DND-41 (cell line): Measurements from ENCODE around the gene PRIMA1.

ENCODE experiments used
- ATAC-seq: fragments of 200-7000 bp; cut with Tn5 transposase; 3 replicates; pipeline ENCODE4 v1.9.1; 2021; ENCODE audit warnings: low read depth; ENCODE audit not compliant: insufficient read depth
- DNase-seq: peaks from one replicate; pipeline ENCODE4 v3.0.0-alpha.2; 2020
- H2AFZ ChIP-seq: 2 replicates; pipeline ENCODE4 v1.6.0; 2012; ENCODE audit warnings: low read depth, low read length
- H3K27ac ChIP-seq: 2 replicates; pipeline ENCODE4 v1.5.1; 2012; ENCODE audit warnings: low read length, inconsistent platforms
- H3K27me3 ChIP-seq: fragments of 200-600 bp; sonication (generic); 2 replicates; pipeline ENCODE4 v1.6.0; 2012; ENCODE audit warnings: low read length, mild to moderate bottlenecking, inconsistent platforms; ENCODE audit not compliant: insufficient read depth, poor library complexity
- H3K36me3 ChIP-seq: 2 replicates; pipeline ENCODE4 v1.5.1; 2012; ENCODE audit warnings: low read length, inconsistent platforms; ENCODE audit not compliant: insufficient read depth
- H3K4me1 ChIP-seq: 2 replicates; pipeline ENCODE4 v1.5.1; 2012; ENCODE audit warnings: mild to moderate bottlenecking, low read length; ENCODE audit not compliant: insufficient read depth
- H3K4me2 ChIP-seq: 2 replicates; pipeline ENCODE4 v1.6.0; 2012; ENCODE audit warnings: mild to moderate bottlenecking, moderate library complexity, low read length, inconsistent platforms; ENCODE audit not compliant: insufficient read depth
- H3K4me3 ChIP-seq, 2 experiments: fragments of 200-600 bp in 1 of 2; shearing (Covaris generic) in 1 of 2; 2 replicates each; pipeline ENCODE4 v1.5.1; 2012 to 2016; ENCODE audit warnings: inconsistent platforms in 2 of 2, low read length in 2 of 2, mild to moderate bottlenecking in 2 of 2, low read depth in 1 of 2, moderate library complexity in 1 of 2
- H3K79me2 ChIP-seq: 2 replicates; pipeline ENCODE4 v1.6.0; 2012; ENCODE audit warnings: low read length, inconsistent platforms; ENCODE audit not compliant: insufficient read depth
- H3K9ac ChIP-seq: 2 replicates; pipeline ENCODE4 v1.6.0; 2012; ENCODE audit warnings: low read depth, mild to moderate bottlenecking, inconsistent platforms, low read length, moderate library complexity
- H3K9me3 ChIP-seq: 2 replicates; pipeline ENCODE4 v1.5.1; 2012; ENCODE audit warnings: low read length, moderate library complexity, mild to moderate bottlenecking, inconsistent platforms; ENCODE audit not compliant: insufficient read depth, severe bottlenecking
- H4K20me1 ChIP-seq: 2 replicates; pipeline ENCODE4 v1.6.0; 2012; ENCODE audit warnings: low read length; ENCODE audit not compliant: insufficient read depth
- CTCF ChIP-seq: IDR thresholded peaks from 2 replicates; pipeline ENCODE4 v1.5.1; 2012; ENCODE audit warnings: borderline replicate concordance, low read length, moderate library complexity, mild to moderate bottlenecking; ENCODE audit not compliant: poor library complexity, severe bottlenecking; ENCODE audit errors: extremely low read depth
- EZH2 ChIP-seq: IDR thresholded peaks from 3 replicates; pipeline ENCODE4 v1.6.1; 2012; ENCODE audit warnings: borderline replicate concordance, low read depth, mild to moderate bottlenecking, moderate library complexity, low read length, inconsistent platforms; ENCODE audit not compliant: severe bottlenecking

PRIMA1 gene

DNA sequence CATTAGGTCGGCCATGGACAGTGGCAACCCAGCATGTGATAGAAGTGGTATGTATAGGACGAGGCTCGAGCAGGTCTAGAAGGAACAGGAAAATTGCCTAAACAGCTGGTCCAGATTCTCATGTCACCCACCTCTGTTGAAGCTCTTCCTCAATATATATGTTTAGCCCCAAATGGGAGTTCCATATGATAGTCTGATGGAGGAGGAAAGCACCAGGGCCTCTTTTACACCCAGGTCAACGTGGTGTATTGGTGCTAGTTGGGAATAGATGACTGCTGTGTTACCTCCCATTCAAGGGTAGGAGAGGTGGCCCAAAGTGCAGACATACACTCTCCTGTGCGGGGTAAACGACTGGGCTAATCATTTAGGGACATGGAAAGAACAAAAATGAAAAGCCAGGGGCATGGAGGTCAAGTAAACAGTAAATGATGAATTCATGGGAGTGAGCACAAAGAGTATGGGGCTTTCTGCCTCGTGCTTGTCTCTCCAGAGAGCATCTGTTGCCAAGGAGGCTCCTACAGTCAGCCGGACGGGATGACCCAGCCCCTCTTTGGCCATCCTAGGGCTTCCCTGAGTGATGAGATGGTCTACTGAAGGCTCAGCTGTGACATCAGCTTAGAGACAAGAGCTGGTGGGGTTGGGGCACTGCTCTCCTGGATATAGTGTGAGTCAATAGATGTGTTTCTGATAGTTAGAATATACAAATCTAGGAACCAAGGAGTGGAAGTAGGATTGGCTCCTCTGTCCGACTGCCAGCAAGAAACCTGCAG is 5.5 kb upstream of the PRIMA1 start:
- no peaks in the 10 kb centered on the region for H3K9me3 ChIP-seq
- no peaks in the 10 kb centered on the region for H4K20me1 ChIP-seq
- H3K36me3 ChIP-seq = no peaks in the 10 kb centered on the region
- ATAC-seq (no peak), DNase-seq (no peak)
- no peaks in the 10 kb centered on the region for H3K27me3 ChIP-seq
- H3K79me2 ChIP-seq = no peaks in the 10 kb centered on the region
- H3K4me1 ChIP-seq = no peaks in the 10 kb centered on the region
- H3K27ac ChIP-seq = no peak overlapping the region
- H3K9ac ChIP-seq = no peak overlapping the region
- no peak overlapping the region for H2AFZ ChIP-seq
- H3K4me2 ChIP-seq = no peak overlapping the region
- TF ChIP-seq CTCF (no peak), EZH2 (no peak)
- no peak overlapping the region for H3K4me3 ChIP-seq

DNA sequence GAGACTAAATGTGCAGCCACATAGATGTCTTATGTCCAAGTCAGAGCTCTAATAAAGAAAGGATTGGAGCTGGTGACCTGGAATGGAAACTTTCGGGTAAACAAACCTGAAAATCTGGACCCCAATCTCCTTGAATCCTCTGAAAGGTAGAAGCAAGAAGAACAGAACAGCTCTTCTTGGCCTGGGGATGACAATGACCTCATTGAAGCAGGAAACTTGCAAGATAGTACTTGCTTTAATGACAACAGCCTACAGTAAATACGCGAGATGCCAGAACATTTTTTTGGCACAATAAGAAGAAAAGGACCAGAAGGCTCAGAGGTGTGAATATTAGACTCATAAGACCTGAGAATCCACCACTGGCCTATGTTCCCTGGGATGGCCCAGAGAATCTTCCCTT is 4.1 kb upstream of the PRIMA1 start:
- ATAC-seq = no peak
- no peaks in the 10 kb centered on the region for H4K20me1 ChIP-seq

GRCh38 chr14:93790966-93791365 is 2.7 kb upstream of the PRIMA1 start:
- H3K27me3 ChIP-seq = no peaks in the 10 kb centered on the region
- no peaks in the 10 kb centered on the region for H3K4me1 ChIP-seq
- H3K36me3 ChIP-seq = no peaks in the 10 kb centered on the region

More for the DNA sequence above, 4.1 kb upstream of the PRIMA1 start:
- Histone ChIP-seq H3K4me1 (no peaks in the 10 kb centered on the region), H3K4me2 (no peak overlapping the region), H2AFZ (no peak overlapping the region), H3K9me3 (no peaks in the 10 kb centered on the region), H3K36me3 (no peaks in the 10 kb centered on the region), H3K4me3 (no peak overlapping the region), H3K79me2 (no peaks in the 10 kb centered on the region), H3K27ac (no peak overlapping the region), H3K27me3 (no peaks in the 10 kb centered on the region), H3K9ac (no peak overlapping the region)
- no peak for TF ChIP-seq EZH2
- TF ChIP-seq CTCF = no peak
- no peak for DNase-seq

More at GRCh38 chr14:93790966-93791365, 2.7 kb upstream of the PRIMA1 start:
- Histone ChIP-seq H3K9me3 (no peaks in the 10 kb centered on the region), H3K4me3 (no peak overlapping the region), H3K79me2 (no peaks in the 10 kb centered on the region), H3K9ac (no peak overlapping the region), H2AFZ (no peak overlapping the region), H3K27ac (no peak overlapping the region), H3K4me2 (no peak overlapping the region), H4K20me1 (no peaks in the 10 kb centered on the region)
- DNase-seq (no peak), ATAC-seq (no peak)
- no peak for TF ChIP-seq EZH2
- no peak for TF ChIP-seq CTCF
